IMR-90 (cell line): ENCODE data around the gene ITGA3.

Experiments
- NFE2L2 ChIP-seq: fragments of 150-350 bp; IDR thresholded peaks from 2 replicates; pipeline ENCODE4 v1.6.1; 2016; ENCODE audit warnings: low read depth, mild to moderate bottlenecking, low read length
- POLR2A ChIP-seq: IDR thresholded peaks from 2 replicates; pipeline ENCODE4 v1.6.1; 2012; ENCODE audit warnings: mild to moderate bottlenecking, low read depth, low read length
- RCOR1 ChIP-seq: IDR thresholded peaks from 2 replicates; pipeline ENCODE4 v1.6.1; 2012; ENCODE audit warnings: mild to moderate bottlenecking, low read length, improper control_type of control experiment; ENCODE audit not compliant: insufficient replicate concordance
- SMC3 ChIP-seq: fragments of 150-350 bp; IDR thresholded peaks from 2 replicates; pipeline ENCODE4 v1.6.1; 2016; ENCODE audit warnings: low read depth, mild to moderate bottlenecking, antibody characterized with exemption, low read length, moderate library complexity
- TF ChIP-seq, protein P1 (sequence below): conservative IDR thresholded peaks from 2 replicates; pipeline ENCODE4 v1.5.1; 2012; ENCODE audit warnings: mild to moderate bottlenecking, low read depth, low read length, improper control_type of control experiment
- TF ChIP-seq, protein P2 (sequence below): fragments of 150-350 bp; IDR thresholded peaks from 2 replicates; pipeline ENCODE4 v1.6.1; 2017; ENCODE audit warnings: mild to moderate bottlenecking, antibody characterized with exemption, low read length, low read depth

DNA sequence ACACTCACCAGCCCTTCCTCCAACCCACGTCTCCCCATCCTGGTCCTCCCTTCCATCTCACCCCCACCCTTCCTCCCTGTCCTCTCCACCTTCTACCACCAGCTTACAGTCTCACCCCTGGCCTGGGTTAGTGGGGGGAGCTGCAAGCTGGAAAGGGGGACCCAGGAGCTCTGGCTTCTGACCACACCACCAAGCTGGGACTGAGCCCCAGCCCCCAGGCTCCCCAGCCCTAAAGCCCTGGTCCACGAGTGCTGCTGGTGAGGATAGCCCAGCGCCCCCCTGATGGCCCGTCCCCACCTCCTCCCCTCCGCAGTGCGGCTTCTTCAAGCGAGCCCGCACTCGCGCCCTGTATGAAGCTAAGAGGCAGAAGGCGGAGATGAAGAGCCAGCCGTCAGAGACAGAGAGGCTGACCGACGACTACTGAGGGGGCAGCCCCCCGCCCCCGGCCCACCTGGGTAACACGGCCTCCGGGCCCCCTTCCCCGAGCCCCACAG, 32.0 kb downstream of the ITGA3 start:
- TF ChIP-seq, protein P1, sequence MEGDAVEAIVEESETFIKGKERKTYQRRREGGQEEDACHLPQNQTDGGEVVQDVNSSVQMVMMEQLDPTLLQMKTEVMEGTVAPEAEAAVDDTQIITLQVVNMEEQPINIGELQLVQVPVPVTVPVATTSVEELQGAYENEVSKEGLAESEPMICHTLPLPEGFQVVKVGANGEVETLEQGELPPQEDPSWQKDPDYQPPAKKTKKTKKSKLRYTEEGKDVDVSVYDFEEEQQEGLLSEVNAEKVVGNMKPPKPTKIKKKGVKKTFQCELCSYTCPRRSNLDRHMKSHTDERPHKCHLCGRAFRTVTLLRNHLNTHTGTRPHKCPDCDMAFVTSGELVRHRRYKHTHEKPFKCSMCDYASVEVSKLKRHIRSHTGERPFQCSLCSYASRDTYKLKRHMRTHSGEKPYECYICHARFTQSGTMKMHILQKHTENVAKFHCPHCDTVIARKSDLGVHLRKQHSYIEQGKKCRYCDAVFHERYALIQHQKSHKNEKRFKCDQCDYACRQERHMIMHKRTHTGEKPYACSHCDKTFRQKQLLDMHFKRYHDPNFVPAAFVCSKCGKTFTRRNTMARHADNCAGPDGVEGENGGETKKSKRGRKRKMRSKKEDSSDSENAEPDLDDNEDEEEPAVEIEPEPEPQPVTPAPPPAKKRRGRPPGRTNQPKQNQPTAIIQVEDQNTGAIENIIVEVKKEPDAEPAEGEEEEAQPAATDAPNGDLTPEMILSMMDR = no peak
- TF ChIP-seq RCOR1 (no peak), POLR2A (no peak), NFE2L2 (no peak), SMC3 (no peak)
- TF ChIP-seq, protein P2, sequence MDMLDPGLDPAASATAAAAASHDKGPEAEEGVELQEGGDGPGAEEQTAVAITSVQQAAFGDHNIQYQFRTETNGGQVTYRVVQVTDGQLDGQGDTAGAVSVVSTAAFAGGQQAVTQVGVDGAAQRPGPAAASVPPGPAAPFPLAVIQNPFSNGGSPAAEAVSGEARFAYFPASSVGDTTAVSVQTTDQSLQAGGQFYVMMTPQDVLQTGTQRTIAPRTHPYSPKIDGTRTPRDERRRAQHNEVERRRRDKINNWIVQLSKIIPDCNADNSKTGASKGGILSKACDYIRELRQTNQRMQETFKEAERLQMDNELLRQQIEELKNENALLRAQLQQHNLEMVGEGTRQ = no peak
